ENCODE results near the gene ETV3.

Gene ETV3

DNA sequence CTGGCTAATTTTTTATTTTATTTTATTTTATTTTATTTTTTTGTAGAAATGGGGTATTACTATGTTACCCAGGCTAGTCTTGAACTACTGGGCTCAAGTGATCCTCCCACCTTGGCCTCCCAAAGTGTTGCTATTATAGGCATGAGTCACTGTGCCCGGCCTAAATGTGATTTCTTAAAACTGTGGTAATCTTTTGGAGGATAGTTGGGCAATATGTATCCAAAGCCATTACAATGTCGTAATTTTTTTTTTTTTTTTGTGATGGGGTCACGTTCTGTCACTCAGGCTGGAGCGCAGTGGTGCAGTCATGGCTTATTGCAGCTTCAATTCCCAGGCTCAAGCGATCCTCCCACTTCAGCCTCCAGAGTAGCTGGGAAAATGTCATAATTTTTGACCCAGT lies 52.8 kb downstream of the ETV3 start:
- no peak for DNase-seq
- in situ Hi-C loops (cut with HindIII; ENCODE audit: low pct_ligation_motif_present, low pct_unique_long_range_greater_than_20kb, low sequenced_read_pairs): no loop called here

DNA sequence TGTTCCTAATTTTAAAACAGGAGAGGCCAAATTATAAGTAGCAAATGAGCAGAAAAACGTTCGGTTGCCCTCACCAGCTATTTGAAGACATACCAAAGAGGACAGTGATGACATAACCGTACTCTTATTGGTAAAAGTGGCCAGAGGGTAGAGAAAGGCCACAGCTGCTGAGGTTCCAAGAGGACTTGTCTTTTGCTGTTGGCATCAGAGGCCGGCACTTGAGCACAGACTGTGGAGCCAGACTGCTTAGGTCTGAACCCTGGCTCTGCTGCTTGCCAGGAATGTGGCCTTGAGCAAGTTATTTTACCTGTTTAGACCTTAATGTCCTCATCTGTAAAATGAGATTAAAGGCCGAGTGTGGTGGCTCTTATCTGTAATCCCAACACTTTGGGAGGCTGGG lies 53.5 kb downstream of the ETV3 start:
- in situ Hi-C loops (cut with HindIII; ENCODE audit: low pct_ligation_motif_present, low pct_unique_long_range_greater_than_20kb, low sequenced_read_pairs): no loop called here

GRCh38 chr1:157081707-157082106 lies 56.5 kb downstream of the ETV3 start:
- in situ Hi-C loops (cut with HindIII; ENCODE audit: low pct_ligation_motif_present, low pct_unique_long_range_greater_than_20kb, low sequenced_read_pairs): no loop called here
- DNase-seq: no peak

More for the DNA sequence above, 53.5 kb downstream of the ETV3 start:
- no peak for DNase-seq

DNA sequence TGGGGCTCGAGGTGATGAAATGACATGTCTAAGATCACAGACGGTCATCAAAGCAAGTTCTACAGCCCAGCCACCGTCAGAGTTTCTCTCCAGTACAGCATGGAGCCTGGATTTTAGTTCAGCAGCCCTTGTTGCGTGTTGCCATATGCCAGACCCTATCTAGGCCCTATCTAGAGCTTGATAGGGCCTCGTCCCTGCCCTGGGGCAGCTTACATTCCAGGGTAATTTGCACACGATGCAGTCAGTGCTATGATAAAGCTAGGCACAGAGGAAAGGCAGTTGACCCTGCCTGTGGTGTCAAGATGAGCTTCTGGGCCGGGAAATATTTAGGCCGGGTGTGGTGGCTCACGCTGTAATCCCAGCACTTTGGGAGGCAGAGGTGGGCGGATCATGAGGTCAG lies 57.5 kb downstream of the ETV3 start:
- no peak for DNase-seq
- in situ Hi-C loops (cut with HindIII; ENCODE audit: low pct_ligation_motif_present, low pct_unique_long_range_greater_than_20kb, low sequenced_read_pairs): no loop called here

GRCh38 chr1:157077394-157077793 lies 60.8 kb downstream of the ETV3 start:
- in situ Hi-C loops (cut with HindIII; ENCODE audit: low pct_ligation_motif_present, low pct_unique_long_range_greater_than_20kb, low sequenced_read_pairs): no loop called here
- DNase-seq: no peak

DNA sequence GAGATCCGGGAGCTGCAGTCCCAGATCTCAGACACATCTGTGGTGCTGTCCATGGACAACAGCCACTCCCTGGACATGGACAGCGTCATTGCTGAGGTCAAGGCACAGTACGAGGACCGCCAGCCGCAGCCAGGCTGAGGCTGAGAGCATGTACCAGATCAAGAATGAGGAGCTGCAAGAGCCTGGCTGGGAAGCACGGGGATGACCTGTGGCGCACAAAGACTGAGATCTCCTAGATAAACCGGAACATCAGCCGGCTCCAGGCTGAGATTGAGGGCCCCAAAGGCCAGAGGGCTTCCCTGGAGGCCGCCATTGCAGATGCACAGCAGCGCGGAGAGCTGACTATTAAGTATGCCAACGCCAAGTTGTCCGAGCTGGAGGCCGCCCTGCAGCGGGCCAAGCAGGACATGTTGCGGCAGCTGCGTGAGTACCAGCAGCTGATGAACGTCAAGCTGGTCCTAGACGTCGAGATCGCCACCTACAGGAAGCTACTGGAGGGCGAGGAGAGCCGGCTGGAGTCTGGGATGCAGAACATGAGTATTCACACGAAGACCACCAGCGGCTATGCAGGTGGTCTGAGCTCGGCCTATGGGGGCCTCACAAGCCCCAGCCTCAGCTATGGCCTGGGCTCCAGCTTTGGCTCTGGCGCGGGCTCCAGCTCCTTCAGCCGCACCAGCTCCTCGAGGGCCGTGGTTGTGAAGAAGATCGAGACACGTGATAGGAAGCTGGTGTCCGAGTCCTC lies 64.1 kb downstream of the ETV3 start:
- peak; percentile 24 for DNase-seq
- in situ Hi-C loops (cut with HindIII; ENCODE audit: low pct_ligation_motif_present, low pct_unique_long_range_greater_than_20kb, low sequenced_read_pairs): no loop called here

Measured in ACHN (cell line).